Nephron (organoid): ENCODE results near the gene ZNF207.

ENCODE experiments used
- H3K27ac Mint-ChIP-seq, 3 experiments: 2 replicates each; pipeline ENCODE4 v1.8.0; 2020; ENCODE audit warnings: mixed read lengths in 3 of 3, mild to moderate bottlenecking in 2 of 3, moderate library complexity in 1 of 3
- H3K27me3 Mint-ChIP-seq: 2 replicates; pipeline ENCODE4 v1.8.0; 2021; ENCODE audit warnings: low read depth, mild to moderate bottlenecking, moderate library complexity, mixed read lengths
- H3K36me3 Mint-ChIP-seq: 2 replicates; pipeline ENCODE4 v1.8.0; 2020; ENCODE audit warnings: low read depth, mixed read lengths
- H3K4me1 Mint-ChIP-seq: 2 replicates; pipeline ENCODE4 v1.8.0; 2020; ENCODE audit warnings: mixed read lengths
- H3K4me3 Mint-ChIP-seq, 3 experiments: 2 replicates each; pipeline ENCODE4 v1.8.0; 2020; ENCODE audit warnings: mild to moderate bottlenecking in 3 of 3, mixed read lengths in 3 of 3, moderate library complexity in 2 of 3
- H3K9me3 Mint-ChIP-seq: 2 replicates; pipeline ENCODE4 v1.8.0; 2020; ENCODE audit warnings: mixed read lengths
- CTCF ChIP-seq, 3 experiments: fragments of 200-600 bp; sonication (generic); IDR thresholded peaks; one replicate each; pipeline ENCODE4 v1.5.0; 2021; ENCODE audit warnings: antibody characterized with exemption in 3 of 3; ENCODE audit not compliant: unreplicated experiment in 3 of 3

ZNF207 gene

GRCh38 chr17:32341141-32341856 lies 8.7 kb upstream of the ZNF207 start:
- TF ChIP-seq CTCF (IDR thresholded peaks at IDR 0.05; ENCODE audit: unreplicated experiment in 3 of 3), result peak in 2 of 3 experiments; percentile 23 to 25
- Mint-ChIP-seq H3K36me3 (peaks cover 17% of the 10 kb centered on the region), H3K4me3 (peak overlapping the region; percentile 95 to 99 (median 95))

GRCh38 chr17:32341857-32342602 lies 7.9 kb upstream of the ZNF207 start, which contains the start of gene C17orf75:
C17orf75 (minus strand) TSS chr17:32342173; CDS start chr17:32342139, 34 bp downstream.
- Mint-ChIP-seq H3K4me1 (peaks cover 19% of the 10 kb centered on the region), H3K9me3 (no peaks in the 10 kb centered on the region), H3K36me3 (peaks cover 17% of the 10 kb centered on the region), H3K4me3 (peak within 1 kb of the TSS; percentile 95 to 99 (median 95)), H3K27me3 (no peaks in the 10 kb centered on the region), H3K27ac (peak within 1 kb of the TSS; percentile 94 to 99 (median 97))
- TF ChIP-seq CTCF (IDR thresholded peaks at IDR 0.05; ENCODE audit: unreplicated experiment in 3 of 3), result no peak

More at GRCh38 chr17:32341141-32341856, 8.7 kb upstream of the ZNF207 start:
- H3K27me3 Mint-ChIP-seq, result no peaks in the 10 kb centered on the region
- peaks cover 19% of the 10 kb centered on the region for H3K4me1 Mint-ChIP-seq
- no peaks in the 10 kb centered on the region for H3K9me3 Mint-ChIP-seq
- peak overlapping the region; percentile 94 to 99 (median 97) for H3K27ac Mint-ChIP-seq

- no peak for TF ChIP-seq CTCF (IDR thresholded peaks at IDR 0.05; ENCODE audit: unreplicated experiment in 3 of 3)
- Mint-ChIP-seq H3K9me3 (no peaks in the 10 kb centered on the region), H3K27me3 (no peaks in the 10 kb centered on the region), H3K4me1 (peaks cover 19% of the 10 kb centered on the region), H3K36me3 (peaks cover 15% of the 10 kb centered on the region), H3K27ac (peak overlapping the region; percentile 94 to 99 (median 97)), H3K4me3 (peak overlapping the region; percentile 95 to 99 (median 95))
Observed at GRCh38 chr17:32342603-32343325, 7.2 kb upstream of the ZNF207 start.

- Mint-ChIP-seq H3K4me1 (peaks cover 21% of the 10 kb centered on the region), H3K4me3 (peak overlapping the region in 2 of 3 experiments; percentile 46 to 47), H3K27ac (no peak overlapping the region), H3K27me3 (no peaks in the 10 kb centered on the region), H3K9me3 (no peaks in the 10 kb centered on the region), H3K36me3 (peaks cover 10% of the 10 kb centered on the region)
- TF ChIP-seq CTCF (IDR thresholded peaks at IDR 0.05; ENCODE audit: unreplicated experiment in 3 of 3), result no peak
Observed at GRCh38 chr17:32345951-32346600, 3.9 kb upstream of the ZNF207 start.

GRCh38 chr17:32348483-32348800 lies 1.5 kb upstream of the ZNF207 start:
- Mint-ChIP-seq H3K4me1 (peaks cover 21% of the 10 kb centered on the region), H3K27ac (peak overlapping the region in 2 of 3 experiments; percentile 62 to 73), H3K36me3 (peaks cover 25% of the 10 kb centered on the region), H3K27me3 (no peaks in the 10 kb centered on the region), H3K9me3 (no peaks in the 10 kb centered on the region), H3K4me3 (peak overlapping the region in 2 of 3 experiments; percentile 62 to 72)
- no peak for TF ChIP-seq CTCF (IDR thresholded peaks at IDR 0.05; ENCODE audit: unreplicated experiment in 3 of 3)
